ENCODE measurements around the gene NAB2.

- TF ChIP-seq CTCF (IDR thresholded peaks at IDR 0.05; ENCODE audit: extremely low read depth in 1 of 2, insufficient read depth in 1 of 2, low read depth in 1 of 2, low read length in 2 of 2) (no peak), POLR2AphosphoS5 (IDR thresholded peaks at IDR 0.05; ENCODE audit: insufficient read depth, low read depth, low read length) (no peak), POLR2A (IDR thresholded peaks at IDR 0.05; ENCODE audit: low read depth, low read length) (no peak), JUN (IDR thresholded peaks at IDR 0.05; ENCODE audit: borderline replicate concordance, insufficient read depth, insufficient read length, low read depth) (no peak)
Observed at GRCh38 chr12:57118711-57119271, 29.9 kb downstream of the NAB2 start.

All from endothelial cell of umbilical vein (primary cell).